Effector CD4-positive, alpha-beta T cell (primary cell): Measurements from ENCODE around the gene SMARCC2.

Source experiments
- DNase-seq: peaks from one replicate; pipeline ENCODE4 v3.0.0-alpha.2; 2020

SMARCC2 gene

DNA sequence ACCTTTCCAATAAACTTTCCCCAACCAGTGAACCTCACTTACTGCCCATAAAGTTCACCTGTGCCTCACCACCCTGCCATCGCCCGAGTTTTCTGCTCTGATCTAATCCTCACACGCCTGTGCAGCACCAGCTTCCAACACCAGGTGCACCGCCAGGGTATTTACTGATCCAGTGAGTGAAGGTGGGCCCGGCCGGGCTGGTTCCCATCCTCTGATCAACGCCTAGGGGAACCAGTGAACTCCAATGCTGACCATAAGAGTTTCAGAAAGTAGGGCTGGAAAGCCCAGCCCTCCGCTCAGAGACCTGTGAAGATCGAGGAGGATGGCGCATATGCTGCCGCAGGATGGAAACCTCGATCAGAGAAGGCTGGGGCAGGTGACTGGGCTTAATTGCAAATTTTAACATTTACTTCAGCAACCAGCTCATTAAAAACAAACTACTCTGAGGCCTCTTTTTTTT lies 37.6 kb downstream of the SMARCC2 start:
- DNase-seq = peak; percentile 62

DNA sequence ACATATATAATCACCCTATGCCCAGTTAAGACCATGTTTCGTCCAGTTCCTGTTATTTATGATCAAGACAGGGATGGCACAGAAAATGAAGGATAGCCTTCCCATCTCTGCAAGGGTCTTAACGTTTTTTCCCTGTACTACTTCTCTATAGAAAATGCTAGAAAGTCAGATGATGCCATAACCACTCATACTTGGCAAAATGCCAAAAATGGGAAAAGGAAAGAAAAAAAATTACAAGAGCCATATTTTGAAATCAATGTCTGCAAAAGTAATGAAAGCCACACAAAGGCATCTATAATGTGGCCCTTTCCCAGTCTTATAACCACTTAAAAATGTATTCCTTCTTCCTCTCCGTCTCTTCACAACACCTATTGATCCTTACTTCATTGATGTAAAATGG lies 38.7 kb downstream of the SMARCC2 start:
- no peak for DNase-seq

DNA sequence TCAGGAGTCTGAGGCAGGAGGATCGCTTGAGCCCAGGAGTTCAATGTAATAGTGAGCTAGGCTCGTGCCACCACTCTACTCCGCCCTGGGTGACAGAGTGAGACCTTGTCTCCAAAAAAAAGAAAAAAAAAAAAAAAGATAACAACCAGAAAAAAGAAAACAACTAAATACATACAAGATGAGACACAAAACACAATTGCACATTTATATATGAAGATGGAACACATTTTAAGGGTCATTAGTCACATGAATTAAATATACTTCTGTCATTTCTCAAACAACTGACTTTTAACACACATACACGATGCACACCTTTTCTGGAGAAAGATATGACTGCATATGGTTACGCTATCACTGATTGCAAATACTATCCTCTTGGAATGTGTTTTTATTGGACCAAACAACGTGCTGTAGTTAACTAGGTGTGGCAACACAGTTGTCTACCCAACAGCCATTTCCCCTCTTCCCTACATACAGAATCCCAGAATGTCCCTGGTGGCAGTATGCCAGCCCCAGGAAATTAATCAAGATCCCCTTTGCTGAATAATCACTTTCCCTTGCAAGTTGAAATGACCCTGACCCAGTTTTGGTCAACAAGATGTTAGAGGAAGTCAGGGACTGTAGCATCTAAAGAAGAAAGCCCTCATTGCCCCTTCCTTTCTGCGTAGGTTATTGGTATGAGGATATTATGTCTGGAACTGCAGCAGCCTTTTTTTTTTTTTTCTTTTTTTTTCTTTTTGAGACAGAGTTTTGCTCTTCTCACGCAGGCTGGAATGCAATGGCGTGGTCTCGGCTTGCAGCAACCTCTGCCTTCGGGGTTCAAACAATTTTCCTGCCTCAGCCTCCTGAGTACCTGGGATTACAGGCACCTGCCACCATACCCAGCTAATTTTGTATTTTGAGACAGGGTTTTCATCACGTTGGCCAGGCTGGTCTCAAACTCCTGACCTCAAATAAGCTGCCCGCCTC lies 42.5 kb downstream of the SMARCC2 start:
- no peak for DNase-seq

- DNase-seq = no peak
These were observed 44.1 kb downstream of the SMARCC2 start for GRCh38 chr12:56145217-56145616.

- no peak for DNase-seq
These were observed 45.4 kb downstream of the SMARCC2 start for GRCh38 chr12:56143870-56144269.

DNA sequence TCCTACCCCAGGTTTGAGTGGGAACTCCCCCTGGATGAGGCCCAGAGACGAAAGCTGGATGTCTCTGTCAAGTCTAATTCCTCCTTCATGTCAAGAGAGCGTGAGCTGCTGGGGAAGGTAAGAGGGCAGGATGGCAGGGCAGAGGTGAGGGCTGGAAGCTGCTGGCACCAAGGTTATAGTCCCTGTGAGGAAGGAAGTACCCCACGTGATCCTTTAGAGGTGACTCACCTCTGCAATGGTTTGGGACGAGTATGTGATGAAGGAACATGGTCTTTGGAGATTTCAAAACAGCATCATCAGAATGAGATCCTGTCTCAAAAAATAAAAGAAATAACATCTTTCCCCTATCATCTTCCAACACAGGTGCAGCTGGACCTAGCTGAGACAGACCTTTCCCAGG lies 46.1 kb downstream of the SMARCC2 start:
- DNase-seq = no peak

- DNase-seq = no peak
These were observed 47.1 kb downstream of the SMARCC2 start for GRCh38 chr12:56141946-56142784.

DNA sequence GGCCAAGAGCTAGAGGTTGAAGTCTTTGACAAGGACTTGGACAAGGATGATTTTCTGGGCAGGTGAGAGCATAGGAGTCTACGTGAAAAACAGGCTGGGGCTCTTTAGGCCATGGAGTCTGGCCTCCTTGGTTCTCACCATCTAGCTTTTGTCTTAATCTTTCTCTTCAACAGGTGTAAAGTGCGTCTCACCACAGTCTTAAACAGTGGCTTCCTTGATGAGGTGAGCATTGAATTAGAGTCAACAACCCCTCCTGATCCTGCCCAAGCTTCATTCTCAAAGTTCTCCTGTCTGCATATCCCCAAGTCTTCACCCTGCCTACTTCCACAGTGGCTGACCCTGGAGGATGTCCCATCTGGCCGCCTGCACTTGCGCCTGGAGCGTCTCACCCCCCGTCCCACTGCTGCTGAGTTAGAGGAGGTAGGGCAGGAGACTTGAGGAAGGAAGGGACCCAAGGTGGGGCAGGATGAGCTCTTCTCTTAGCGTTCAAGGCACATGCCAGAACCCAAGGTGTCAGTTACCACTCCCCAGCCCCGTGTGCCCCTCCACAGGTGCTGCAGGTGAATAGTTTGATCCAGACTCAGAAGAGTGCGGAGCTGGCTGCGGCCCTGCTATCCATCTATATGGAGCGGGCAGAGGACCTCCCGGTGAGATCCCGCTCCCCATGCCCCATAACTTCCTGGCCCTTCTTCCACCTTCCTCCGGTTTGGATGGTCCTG lies 51.3 kb downstream of the SMARCC2 start:
- DNase-seq = no peak

DNA sequence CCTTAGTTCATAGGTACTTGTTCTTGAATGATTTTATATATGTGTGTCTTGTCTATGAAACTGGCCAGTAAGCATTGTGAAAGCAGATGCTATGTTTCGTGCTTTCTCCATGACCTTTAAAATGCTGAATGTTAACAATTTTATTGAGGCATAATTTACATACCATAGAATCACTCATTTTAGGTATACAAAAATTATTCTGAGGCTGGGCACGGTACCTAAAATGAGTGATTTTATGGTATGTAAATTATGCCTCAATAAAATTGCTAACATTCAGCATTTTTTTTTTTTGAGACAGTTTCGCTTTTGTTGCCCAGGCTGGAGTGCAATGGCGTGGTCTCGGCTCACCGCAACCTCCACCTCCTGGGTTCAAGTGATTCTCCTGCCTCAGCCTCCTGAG lies 54.4 kb downstream of the SMARCC2 start:
- no peak for DNase-seq

GRCh38 chr12:56130876-56131275 lies 58.4 kb downstream of the SMARCC2 start:
- no peak for DNase-seq

DNA sequence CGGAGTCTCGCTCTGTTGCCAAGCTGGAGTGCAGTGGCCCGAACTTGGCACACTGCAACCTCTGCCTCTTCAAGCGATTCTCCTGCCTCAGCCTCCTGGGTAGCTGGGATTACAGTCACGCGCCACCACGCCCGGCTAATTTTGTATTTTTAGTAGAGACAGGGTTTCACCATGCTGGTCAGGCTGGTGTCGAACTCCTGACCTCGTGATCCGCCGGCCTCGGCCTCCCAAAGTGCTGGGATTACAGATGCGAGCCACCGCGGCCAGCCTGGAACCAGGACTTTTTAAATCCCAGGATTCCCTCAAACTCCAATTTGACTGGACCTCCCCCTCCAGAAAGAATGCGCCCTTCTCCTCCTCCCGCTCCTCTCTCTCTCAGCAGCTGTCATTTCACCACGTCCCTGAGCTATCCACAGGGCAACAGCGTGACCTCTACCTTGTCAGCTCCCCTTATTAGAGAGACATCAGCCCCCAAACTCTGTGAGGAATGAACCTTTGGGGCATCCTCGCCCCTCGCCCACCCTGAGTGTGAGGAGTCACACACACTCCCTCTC lies 59.3 kb downstream of the SMARCC2 start:
- no peak for DNase-seq

DNA sequence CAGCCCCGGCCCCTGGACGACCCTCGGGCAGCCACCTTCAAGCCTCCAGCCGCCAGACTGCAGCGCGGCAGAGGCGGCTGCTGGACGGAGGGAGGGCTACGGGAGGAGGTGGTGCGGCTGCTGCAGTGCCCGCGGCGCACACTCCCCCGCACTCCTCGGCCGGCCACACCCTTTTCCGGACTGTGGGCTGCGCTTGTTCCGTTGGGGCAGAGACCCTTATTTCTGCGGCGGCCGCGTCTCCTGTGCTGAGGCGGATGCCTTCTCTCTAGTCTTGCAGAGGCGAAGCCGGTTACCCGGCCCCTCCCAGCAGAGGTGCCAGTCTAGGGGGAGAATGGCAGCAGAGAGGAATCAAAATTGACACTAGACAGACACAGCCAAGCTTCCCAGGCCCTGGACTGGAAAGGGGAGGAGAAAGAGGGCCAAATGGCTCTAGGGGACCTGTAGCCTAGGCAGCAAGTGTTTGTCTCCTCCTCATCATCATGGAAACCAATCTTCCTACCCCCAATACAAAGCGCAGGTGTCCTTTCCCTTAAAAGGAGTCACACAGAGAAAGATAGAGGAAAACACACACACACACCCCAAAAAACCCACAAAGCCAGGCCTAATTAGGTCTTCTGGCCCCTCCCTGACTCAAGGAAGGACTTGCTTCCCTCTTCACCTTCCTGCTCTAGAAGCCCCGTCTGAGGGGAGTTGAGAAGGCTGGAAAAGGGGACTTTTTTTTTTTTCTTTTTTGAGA lies 59.9 kb downstream of the SMARCC2 start:
- DNase-seq = peak; percentile 63

DNA sequence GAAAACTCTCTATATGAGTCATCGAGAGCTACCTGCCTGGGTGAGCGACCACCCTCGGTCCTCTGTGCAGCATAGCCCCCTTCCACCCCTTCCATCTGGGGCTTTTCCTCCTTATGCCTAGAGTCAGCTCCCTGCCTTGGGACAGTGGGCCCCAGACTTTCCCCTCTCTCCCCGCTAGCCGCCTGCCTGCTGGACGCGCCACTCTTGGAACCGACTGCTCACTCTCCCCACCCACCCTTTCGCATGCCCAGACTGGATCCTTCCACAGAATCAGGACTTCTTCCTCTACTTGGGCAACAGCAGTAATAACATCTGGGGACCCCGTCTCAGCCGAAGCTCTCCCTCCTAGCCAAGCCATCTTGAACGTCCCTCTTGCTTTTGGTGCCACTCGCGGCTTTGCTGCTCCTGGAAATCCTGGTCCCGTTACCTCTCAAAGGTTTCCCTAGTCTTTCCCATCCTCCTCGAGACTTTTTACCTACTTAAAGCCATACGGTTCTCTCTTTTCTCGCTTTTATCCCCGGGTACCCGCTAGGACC lies 60.5 kb downstream of the SMARCC2 start:
- no peak for DNase-seq

DNA sequence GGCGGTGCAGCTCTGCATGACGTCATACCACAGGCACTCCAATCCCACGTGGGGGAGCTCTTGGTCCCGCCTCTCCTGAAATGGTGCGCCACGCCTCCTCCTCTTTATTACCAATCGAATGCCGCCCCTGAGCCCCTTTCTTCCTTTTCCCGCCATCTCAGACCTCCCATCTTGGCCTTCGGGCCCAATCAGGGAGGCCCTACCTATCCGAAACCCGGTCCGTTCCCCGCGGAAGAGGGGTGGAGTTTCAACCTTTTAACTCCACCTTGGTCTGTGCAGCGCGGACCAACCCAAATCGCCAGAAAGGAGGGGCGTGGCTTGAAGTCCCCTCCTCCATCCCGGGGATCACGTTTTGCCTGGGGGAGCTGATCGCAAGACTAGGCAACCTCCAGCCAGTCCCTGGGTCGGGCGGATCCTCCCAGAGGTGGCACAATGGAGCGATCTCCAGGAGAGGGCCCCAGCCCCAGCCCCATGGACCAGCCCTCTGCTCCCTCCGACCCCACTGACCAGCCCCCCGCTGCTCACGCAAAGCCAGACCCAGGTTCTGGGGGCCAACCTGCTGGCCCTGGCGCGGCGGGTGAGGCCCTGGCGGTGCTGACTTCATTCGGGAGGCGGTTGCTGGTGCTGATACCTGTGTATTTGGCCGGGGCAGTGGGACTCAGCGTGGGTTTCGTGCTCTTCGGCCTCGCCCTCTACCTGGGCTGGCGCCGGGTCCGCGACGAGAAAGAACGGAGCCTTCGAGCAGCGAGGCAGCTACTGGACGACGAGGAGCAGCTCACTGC lies 61.2 kb downstream of the SMARCC2 start, which contains the start of gene ESYT1:
ESYT1 (plus strand) TSS at position 380 of the 782 bp plus-strand sequence; CDS start at position 433, 53 bp downstream.
- DNase-seq = peak; percentile 95

DNA sequence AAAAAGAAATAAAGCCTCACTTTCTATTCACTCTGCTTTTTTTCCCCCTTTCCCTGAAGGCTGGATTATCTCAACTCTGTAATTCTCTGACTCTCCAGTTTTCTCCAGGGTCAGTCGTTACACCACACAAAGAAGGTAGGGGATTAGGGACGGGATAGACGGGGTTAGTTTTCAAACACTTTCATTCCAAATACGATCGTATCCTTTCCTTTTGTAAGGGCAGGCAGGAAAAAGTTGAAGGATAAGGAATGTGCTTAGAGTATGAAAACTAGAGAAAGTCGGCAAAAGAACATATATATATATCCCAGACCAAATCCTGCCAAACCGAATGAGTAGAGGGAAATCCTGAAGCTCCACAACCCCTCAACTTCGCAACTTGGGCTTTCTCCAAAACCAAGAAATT lies 61.8 kb downstream of the SMARCC2 start:
- no peak for DNase-seq

GRCh38 chr12:56126732-56127239 lies 62.5 kb downstream of the SMARCC2 start:
- DNase-seq = no peak

DNA sequence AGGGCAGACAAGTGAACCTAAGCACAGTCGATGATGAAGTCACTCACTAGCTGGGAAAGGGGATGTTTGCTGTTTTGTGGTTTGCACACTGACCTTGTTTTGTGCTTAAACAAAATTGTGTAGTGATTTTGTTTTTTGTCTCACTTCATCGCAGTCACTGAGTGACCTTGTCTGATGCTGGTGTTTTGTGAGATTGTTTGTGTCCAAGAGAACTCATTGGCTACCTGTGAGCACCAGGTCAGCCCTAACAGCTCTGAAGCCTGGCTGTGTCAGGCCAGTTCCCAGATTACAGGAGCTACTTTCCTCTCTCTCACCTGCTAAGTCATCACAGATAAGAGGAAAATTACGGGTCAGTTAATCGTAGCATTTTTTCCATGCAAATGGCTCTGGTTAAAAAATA lies 65.2 kb downstream of the SMARCC2 start:
- DNase-seq = no peak

- DNase-seq = no peak
These were observed 66.6 kb downstream of the SMARCC2 start for GRCh38 chr12:56122637-56123036.

GRCh38 chr12:56121204-56121870 lies 67.9 kb downstream of the SMARCC2 start:
- DNase-seq = no peak
